SJSA1 (cell line): ENCODE measurements around the gene PIANP. TPM values are rescaled to one million over a fixed set of nuclear protein-coding genes. Genes with fewer than 3 reads are reported as not detected.
"Not testable (repeated sequence)": the region's sequence is repeated elsewhere in the genome, so short reads cannot be mapped to it uniquely, and the experiment has no call there.

Experiments used
- DNase-seq, 2 experiments: peaks; one replicate each; pipeline ENCODE4 v3.0.0-alpha.2; 2015 to 2020; ENCODE audit warnings: low spot score in 2 of 2, low read depth in 1 of 2
- H3K27ac ChIP-seq: fragments of 250-450 bp; sonication (Bioruptor Pico); 2 replicates; pipeline ENCODE4 v1.5.1; 2020; ENCODE audit warnings: mild to moderate bottlenecking, moderate library complexity
- H3K27me3 ChIP-seq: fragments of 250-450 bp; sonication (Bioruptor Pico); replicated peaks from 2 replicates; pipeline ENCODE4 v1.5.1; 2020; ENCODE audit warnings: mild to moderate bottlenecking, moderate library complexity
- H3K36me3 ChIP-seq: fragments of 250-450 bp; sonication (Bioruptor Pico); 2 replicates; pipeline ENCODE4 v1.5.1; 2020; ENCODE audit warnings: mild to moderate bottlenecking
- H3K4me1 ChIP-seq: fragments of 250-450 bp; sonication (Bioruptor Pico); replicated peaks from 2 replicates; pipeline ENCODE4 v1.6.1; 2021; ENCODE audit warnings: mild to moderate bottlenecking
- H3K4me3 ChIP-seq: fragments of 250-450 bp; sonication (Bioruptor Pico); 2 replicates; pipeline ENCODE4 v1.5.1; 2020; ENCODE audit warnings: mild to moderate bottlenecking
- H3K9me3 ChIP-seq: fragments of 250-450 bp; sonication (Bioruptor Pico); replicated peaks from 2 replicates; pipeline ENCODE4 v1.5.1; 2020; ENCODE audit warnings: mild to moderate bottlenecking
- total RNA-seq: library from RNA; depleted of rRNA; stranded (reverse); fragments of >200 nt; shearing (Covaris generic); gene quantifications from 2 replicates; pipeline ENCODE4 v1.2.3, GENCODE V29; 2014

Gene PIANP
- total RNA-seq, 1 experiment from 2014 or later = not detected

- peak in 1 of 2 experiments; percentile 45 for DNase-seq
- no peaks in the 10 kb centered on the region for H3K27me3 ChIP-seq
- H3K9me3 ChIP-seq = no peaks in the 10 kb centered on the region
- peak overlapping the region; percentile 69 for H3K27ac ChIP-seq
- peaks cover 6% of the 10 kb centered on the region for H3K4me1 ChIP-seq
- H3K4me3 ChIP-seq = peak overlapping the region; percentile 48
- peaks cover 26% of the 10 kb centered on the region for H3K36me3 ChIP-seq
Observed at GRCh38 chr12:6724409-6724797, 23.8 kb upstream of the PIANP start.

GRCh38 chr12:6723607-6724408 is 23.2 kb upstream of the PIANP start, which contains the start of gene COPS7A:
Gene COPS7A (plus strand): TSS chr12:6724046. CDS start chr12:6724657, 611 bp downstream.
- Histone ChIP-seq H3K4me3 (peak within 1 kb of the TSS; percentile 48), H3K9me3 (no peaks in the 10 kb centered on the region), H3K27ac (peak within 1 kb of the TSS; percentile 69), H3K27me3 (no peaks in the 10 kb centered on the region), H3K36me3 (peaks cover 20% of the 10 kb centered on the region), H3K4me1 (peaks cover 6% of the 10 kb centered on the region)
- DNase-seq = peak; percentile 98 to 99

GRCh38 chr12:6722863-6723262 is 22.2 kb upstream of the PIANP start:
- H3K4me3 ChIP-seq = no peak overlapping the region

GRCh38 chr12:6716874-6717437 is 16.3 kb upstream of the PIANP start:
- no peaks in the 10 kb centered on the region for H3K9me3 ChIP-seq
- H3K36me3 ChIP-seq = no peaks in the 10 kb centered on the region
- H3K4me3 ChIP-seq = no peak overlapping the region
- H3K27ac ChIP-seq = no peak overlapping the region
- no peaks in the 10 kb centered on the region for H3K4me1 ChIP-seq
- H3K27me3 ChIP-seq = no peaks in the 10 kb centered on the region
- no peak for DNase-seq

More at GRCh38 chr12:6722863-6723262, 22.2 kb upstream of the PIANP start:
- peaks cover 11% of the 10 kb centered on the region for H3K36me3 ChIP-seq
- no peaks in the 10 kb centered on the region for H3K27me3 ChIP-seq
- no peak overlapping the region for H3K27ac ChIP-seq
- no peak for DNase-seq
- no peaks in the 10 kb centered on the region for H3K9me3 ChIP-seq
- H3K4me1 ChIP-seq = peaks cover 6% of the 10 kb centered on the region

- not testable (repeated sequence) for H3K4me3 ChIP-seq, H3K36me3 ChIP-seq, H3K27ac ChIP-seq, H3K4me1 ChIP-seq, H3K27me3 ChIP-seq, DNase-seq, H3K9me3 ChIP-seq
Observed at GRCh38 chr12:6716031-6716873, 15.6 kb upstream of the PIANP start.

- no peaks in the 10 kb centered on the region for H3K4me1 ChIP-seq
- DNase-seq = no peak
- no peak overlapping the region for H3K4me3 ChIP-seq
- 0 out of 2 replicates have a peak, but pooled peaks cover 4% of the 10 kb centered on the region for H3K27me3 ChIP-seq
- no peak overlapping the region for H3K27ac ChIP-seq
- H3K36me3 ChIP-seq = no peaks in the 10 kb centered on the region
- no peaks in the 10 kb centered on the region for H3K9me3 ChIP-seq
Observed at GRCh38 chr12:6708960-6709394, 8.4 kb upstream of the PIANP start.

- not testable (repeated sequence) for H3K9me3 ChIP-seq, H3K36me3 ChIP-seq, H3K27ac ChIP-seq, H3K27me3 ChIP-seq, DNase-seq, H3K4me3 ChIP-seq, H3K4me1 ChIP-seq
Observed at GRCh38 chr12:6708351-6708750, 7.7 kb upstream of the PIANP start.

GRCh38 chr12:6703631-6704030 is 3.0 kb upstream of the PIANP start:
- Histone ChIP-seq H3K27ac (no peak overlapping the region), H3K4me1 (peaks cover 12% of the 10 kb centered on the region), H3K9me3 (no peaks in the 10 kb centered on the region), H3K27me3 (peaks cover 53% of the 10 kb centered on the region), H3K4me3 (no peak overlapping the region), H3K36me3 (no peaks in the 10 kb centered on the region)
- no peak for DNase-seq

GRCh38 chr12:6701078-6701768 is 608 bp upstream of the PIANP start:
- Histone ChIP-seq H3K36me3 (no peaks in the 10 kb centered on the region), H3K27ac (no peak overlapping the region)
- peak in 1 of 2 experiments; percentile 37 for DNase-seq

GRCh38 chr12:6699989-6700645 is 498 bp downstream of the PIANP start:
- DNase-seq = no peak
- Histone ChIP-seq H3K27me3 (peaks cover 73% of the 10 kb centered on the region), H3K27ac (no peak overlapping the region), H3K9me3 (no peaks in the 10 kb centered on the region), H3K4me3 (peak overlapping the region; percentile 21), H3K36me3 (no peaks in the 10 kb centered on the region), H3K4me1 (peaks cover 12% of the 10 kb centered on the region)

More at GRCh38 chr12:6701078-6701768, 608 bp upstream of the PIANP start:
- Histone ChIP-seq H3K4me1 (peaks cover 12% of the 10 kb centered on the region), H3K4me3 (peak overlapping the region; percentile 20), H3K27me3 (peaks cover 67% of the 10 kb centered on the region), H3K9me3 (no peaks in the 10 kb centered on the region)

GRCh38 chr12:6699259-6699988 is 1.2 kb downstream of the PIANP start:
- peaks cover 12% of the 10 kb centered on the region for H3K4me1 ChIP-seq
- H3K27ac ChIP-seq = no peak overlapping the region
- H3K36me3 ChIP-seq = no peaks in the 10 kb centered on the region
- H3K9me3 ChIP-seq = no peaks in the 10 kb centered on the region
- no peak for DNase-seq
- H3K4me3 ChIP-seq = no peak overlapping the region
- peaks cover 73% of the 10 kb centered on the region for H3K27me3 ChIP-seq

- H3K27ac ChIP-seq = no peak overlapping the region
Observed at GRCh38 chr12:6698352-6699046, 2.1 kb downstream of the PIANP start.

More at GRCh38 chr12:6698352-6699046, 2.1 kb downstream of the PIANP start:
- no peaks in the 10 kb centered on the region for H3K9me3 ChIP-seq
- DNase-seq = no peak
- no peaks in the 10 kb centered on the region for H3K36me3 ChIP-seq
- H3K4me3 ChIP-seq = no peak overlapping the region
- H3K4me1 ChIP-seq = peaks cover 12% of the 10 kb centered on the region
- H3K27me3 ChIP-seq = peaks cover 71% of the 10 kb centered on the region
